GM12892 (cell line): ENCODE measurements around the gene CACNA2D1.

Experiments used
- POLR2A ChIP-seq: IDR thresholded peaks from 2 replicates; pipeline ENCODE4 v1.6.1; 2011; ENCODE audit warnings: low read depth, low read length, control low read depth
- POLR2AphosphoS5 ChIP-seq: IDR thresholded peaks from 2 replicates; pipeline ENCODE4 v1.6.1; 2011; ENCODE audit warnings: low read depth, low read length, control low read depth

GRCh38 chr7:82274681-82275080, 168.9 kb downstream of the CACNA2D1 start:
- no peak for TF ChIP-seq POLR2A
- no peak for TF ChIP-seq POLR2AphosphoS5
